K562 (cell line): ENCODE results near the gene NR1H3. TPM values are rescaled to one million over a fixed set of nuclear protein-coding genes. Genes with fewer than 3 reads are reported as not detected.

Experiments used
- ADNP ChIP-seq: fragments of 200-800 bp; sonication (Bioruptor generic); IDR thresholded peaks from 2 replicates; pipeline ENCODE4 v1.6.1; 2016; ENCODE audit warnings: missing genetic modification characterization, missing compliant biosample characterization
- CBX3 ChIP-seq, 2 experiments: IDR thresholded peaks; 1 replicate in 1 of 2; 2 replicates in 1 of 2; pipeline ENCODE4 v1.6.1; 2012; ENCODE audit warnings: inconsistent platforms in 2 of 2, low read length in 2 of 2, borderline replicate concordance in 1 of 2, control low read depth in 1 of 2
- ERF ChIP-seq: fragments of 450-650 bp; formaldehyde crosslinking; IDR thresholded peaks from 2 replicates; pipeline ENCODE4 v1.4.0; 2020; ENCODE audit warnings: mild to moderate bottlenecking, mixed read lengths
- HDAC6 ChIP-seq: IDR thresholded peaks from 2 replicates; pipeline ENCODE4 v1.6.1; 2012; ENCODE audit warnings: low read depth, mild to moderate bottlenecking, control low read depth, inconsistent platforms, low read length, moderate library complexity
- HEY1 ChIP-seq: fragments of 250-450 bp; sonication (Bioruptor Pico); IDR thresholded peaks from 2 replicates; pipeline ENCODE4 v1.5.0; 2020; ENCODE audit warnings: mild to moderate bottlenecking, moderate library complexity, borderline replicate concordance
- ID3 ChIP-seq, 2 experiments: fragments of 250-450 bp in 1 of 2; fragments of 450-650 bp in 1 of 2; sonication (Bioruptor Pico) in 1 of 2; IDR thresholded peaks; 2 replicates each; pipeline versions ENCODE4 v1.6.1 to v1.8.0; 2016 to 2021; ENCODE audit warnings: mild to moderate bottlenecking in 2 of 2, moderate library complexity in 2 of 2, missing compliant biosample characterization in 1 of 2, missing genetic modification characterization in 1 of 2
- MED1 ChIP-seq: sonication (generic); formaldehyde crosslinking; IDR thresholded peaks from 2 replicates; pipeline ENCODE4 v1.8.1; 2023; ENCODE audit warnings: missing genetic modification reagents, borderline replicate concordance
- MTA1 ChIP-seq: fragments of 450-650 bp; IDR thresholded peaks from 2 replicates; pipeline ENCODE4 v1.6.1; 2017; ENCODE audit warnings: borderline replicate concordance
- NELFE ChIP-seq: IDR thresholded peaks from 2 replicates; pipeline ENCODE4 v1.6.1; 2011; ENCODE audit warnings: mild to moderate bottlenecking; ENCODE audit not compliant: insufficient read depth, insufficient read length
- NR0B1 ChIP-seq: fragments of 450-650 bp; IDR thresholded peaks from one replicate; pipeline ENCODE4 v1.6.1; 2018; ENCODE audit warnings: mild to moderate bottlenecking, moderate library complexity; ENCODE audit not compliant: partially characterized antibody
- POLR2G ChIP-seq: fragments of 200-400 bp; formaldehyde crosslinking; IDR thresholded peaks from 2 replicates; pipeline ENCODE4 v1.6.1; 2017; ENCODE audit warnings: low read depth, mild to moderate bottlenecking, antibody characterized with exemption, low read length, moderate library complexity
- POLR3A ChIP-seq: IDR thresholded peaks from 2 replicates; pipeline ENCODE4 v1.6.1; 2011; ENCODE audit warnings: borderline replicate concordance, mild to moderate bottlenecking, moderate library complexity; ENCODE audit not compliant: insufficient read length, insufficient read depth; ENCODE audit errors: extremely low read depth
- SIN3A ChIP-seq, 2 experiments: fragments of 150-350 bp in 1 of 2; IDR thresholded peaks; 2 replicates each; pipeline ENCODE4 v1.6.1; 2011 to 2016; ENCODE audit warnings: borderline replicate concordance in 2 of 2, low read depth in 2 of 2, low read length in 2 of 2, mild to moderate bottlenecking in 2 of 2, moderate library complexity in 2 of 2; ENCODE audit not compliant: control insufficient read depth in 1 of 2
- SNIP1 ChIP-seq: fragments of 450-650 bp; IDR thresholded peaks from 2 replicates; pipeline ENCODE4 v1.7.1; 2017; ENCODE audit warnings: low read depth, mild to moderate bottlenecking
- TARDBP ChIP-seq: fragments of 450-650 bp; IDR thresholded peaks from 2 replicates; pipeline ENCODE4 v1.6.1; 2016
- TCF7L2 ChIP-seq: fragments of 150-350 bp; IDR thresholded peaks from 2 replicates; pipeline ENCODE4 v1.6.1; 2016; ENCODE audit warnings: low read depth, mild to moderate bottlenecking, low read length, moderate library complexity
- TRIM25 ChIP-seq: fragments of 450-650 bp; IDR thresholded peaks from 2 replicates; pipeline ENCODE4 v1.7.0; 2016; ENCODE audit warnings: borderline replicate concordance
- WHSC1 ChIP-seq: IDR thresholded peaks from one replicate; pipeline ENCODE4 v1.6.1; 2012; ENCODE audit warnings: low read length, control low read depth, inconsistent platforms
- ZBTB43 ChIP-seq: sonication (generic); formaldehyde crosslinking; IDR thresholded peaks from 2 replicates; pipeline ENCODE4 v1.8.0; 2023; ENCODE audit warnings: mild to moderate bottlenecking, missing genetic modification reagents
- ZNF133 ChIP-seq: fragments of 250-450 bp; sonication (Bioruptor Pico); IDR thresholded peaks from 2 replicates; pipeline ENCODE4 v1.4.0; 2020; ENCODE audit warnings: mild to moderate bottlenecking
- ZNF3 ChIP-seq: fragments of 250-450 bp; sonication (Bioruptor Pico); IDR thresholded peaks from 2 replicates; pipeline ENCODE4 v1.5.0; 2021; ENCODE audit warnings: mild to moderate bottlenecking, moderate library complexity
- ZNF445 ChIP-seq: fragments of 250-450 bp; sonication (Bioruptor Pico); IDR thresholded peaks from 2 replicates; pipeline ENCODE4 v1.4.0; 2020; ENCODE audit warnings: low read depth, mild to moderate bottlenecking, moderate library complexity
- ZNF75A ChIP-seq: fragments of 450-650 bp; formaldehyde crosslinking; IDR thresholded peaks from 2 replicates; pipeline ENCODE4 v1.4.0; 2020; ENCODE audit warnings: mild to moderate bottlenecking
- polyA plus RNA-seq, 8 experiments: library from polyadenylated mRNA; depleted of rRNA in 4 of 8; stranded (reverse) in 5 of 8; unstranded in 3 of 8; fragments of >200 nt; fragmentation: Nextera tagmentation in 2 of 8; fragmentation: Illumina TruSeq in 1 of 8; extraction: Ambion mirVana in 2 of 8; extraction: Trizol in 1 of 8; gene quantifications; 2 replicates each; pipeline versions ENCODE4 v1.2.1 to v1.2.3, GENCODE V29; 2011 to 2014; ENCODE audit warnings: inconsistent platforms in 1 of 8, missing spikeins in 1 of 8
- total RNA-seq, 7 experiments: library from RNA; depleted of rRNA in 6 of 7; stranded (reverse); fragments of >200 nt in 6 of 7; fragmentation: Illumina TruSeq in 2 of 7; extraction: Trizol in 2 of 7; gene quantifications; 2 replicates each; pipeline versions ENCODE4 v1.2.1 to v1.2.3, GENCODE V29; 2011 to 2021; ENCODE audit warnings: low replicate concordance in 1 of 7

NR1H3 gene
- total and polyA plus RNA-seq, 9 of the 15 experiments (the other 6 are each of a cell fraction or from before 2014, with no cell fraction given): 8.2 to 26.0 (median 11.9) TPM

- TF ChIP-seq MED1 (no peak), ERF (CRISPR knock-in tag) (no peak), SNIP1 (no peak), POLR3A (no peak), POLR2G (no peak), TCF7L2 (no peak), TARDBP (no peak), HEY1 (CRISPR knock-in tag) (no peak), WHSC1 (no peak), NR0B1 (no peak), ZNF133 (no peak), HDAC6 (no peak), TRIM25 (no peak), ID3 (CRISPR knock-in tag; IDR thresholded peaks at IDR 0.05) (no peak), ID3 (tag; IDR thresholded peaks at IDR 0.05) (peak; percentile 67; the same call in 1 of the 2 replicates), NELFE (no peak), SIN3A (IDR thresholded peaks at IDR 0.05; ENCODE audit: borderline replicate concordance in 2 of 2, control insufficient read depth in 1 of 2, low read depth in 2 of 2, low read length in 2 of 2) (no peak), ZNF75A (CRISPR knock-in tag) (peak; percentile 34; the same call in 1 of the 2 replicates), MTA1 (no peak), ZBTB43 (CRISPR knock-in tag) (no peak), ZNF3 (no peak), CBX3 (IDR thresholded peaks at IDR 0.05; ENCODE audit: borderline replicate concordance in 1 of 2, low read length in 2 of 2) (no peak), ADNP (tag) (no peak), ZNF445 (no peak)
Measured at GRCh38 chr11:47268448-47269001, 10.7 kb downstream of the NR1H3 start (continued).
